AG04449 (cell line): Measurements from ENCODE around the gene FCHSD2.

ENCODE experiments used
- CTCF ChIA-PET: fragments of 350-600 bp; formaldehyde crosslinking; extraction: SDS; loops from one replicate; lab custom pipeline; 2021; ENCODE audit warnings: antibody characterized with exemption; lab: Yijun Ruan, JAX
- POLR2A ChIA-PET: fragments of 400-600, 350-600 bp; formaldehyde crosslinking; extraction: SDS; loops from one replicate; lab custom pipeline; 2020; ENCODE audit warnings: antibody characterized with exemption, inconsistent platforms; lab: Yijun Ruan, JAX
- DNase-seq: peaks from one replicate; pipeline ENCODE4 v3.0.0-alpha.2; 2010; ENCODE audit warnings: low read depth, low spot score
- H3K4me3 ChIP-seq: 2 replicates; pipeline ENCODE4 v1.5.1; 2011; ENCODE audit warnings: low read depth, mild to moderate bottlenecking, control low read depth, low read length
- TF ChIP-seq, protein P1 (sequence below): IDR thresholded peaks from one replicate; pipeline ENCODE4 v1.5.1; 2011; ENCODE audit warnings: mild to moderate bottlenecking, moderate library complexity, low read length, control low read depth, inconsistent platforms; ENCODE audit not compliant: insufficient read depth; ENCODE audit errors: missing control alignments

Gene FCHSD2

GRCh38 chr11:73004088-73004487 is 138.0 kb downstream of the FCHSD2 start:
- ChIA-PET POLR2A (no interaction called here), CTCF (no interaction called here)
- TF ChIP-seq, protein P1, sequence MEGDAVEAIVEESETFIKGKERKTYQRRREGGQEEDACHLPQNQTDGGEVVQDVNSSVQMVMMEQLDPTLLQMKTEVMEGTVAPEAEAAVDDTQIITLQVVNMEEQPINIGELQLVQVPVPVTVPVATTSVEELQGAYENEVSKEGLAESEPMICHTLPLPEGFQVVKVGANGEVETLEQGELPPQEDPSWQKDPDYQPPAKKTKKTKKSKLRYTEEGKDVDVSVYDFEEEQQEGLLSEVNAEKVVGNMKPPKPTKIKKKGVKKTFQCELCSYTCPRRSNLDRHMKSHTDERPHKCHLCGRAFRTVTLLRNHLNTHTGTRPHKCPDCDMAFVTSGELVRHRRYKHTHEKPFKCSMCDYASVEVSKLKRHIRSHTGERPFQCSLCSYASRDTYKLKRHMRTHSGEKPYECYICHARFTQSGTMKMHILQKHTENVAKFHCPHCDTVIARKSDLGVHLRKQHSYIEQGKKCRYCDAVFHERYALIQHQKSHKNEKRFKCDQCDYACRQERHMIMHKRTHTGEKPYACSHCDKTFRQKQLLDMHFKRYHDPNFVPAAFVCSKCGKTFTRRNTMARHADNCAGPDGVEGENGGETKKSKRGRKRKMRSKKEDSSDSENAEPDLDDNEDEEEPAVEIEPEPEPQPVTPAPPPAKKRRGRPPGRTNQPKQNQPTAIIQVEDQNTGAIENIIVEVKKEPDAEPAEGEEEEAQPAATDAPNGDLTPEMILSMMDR = no peak
- no peak overlapping the region for H3K4me3 ChIP-seq
- DNase-seq = no peak

DNA sequence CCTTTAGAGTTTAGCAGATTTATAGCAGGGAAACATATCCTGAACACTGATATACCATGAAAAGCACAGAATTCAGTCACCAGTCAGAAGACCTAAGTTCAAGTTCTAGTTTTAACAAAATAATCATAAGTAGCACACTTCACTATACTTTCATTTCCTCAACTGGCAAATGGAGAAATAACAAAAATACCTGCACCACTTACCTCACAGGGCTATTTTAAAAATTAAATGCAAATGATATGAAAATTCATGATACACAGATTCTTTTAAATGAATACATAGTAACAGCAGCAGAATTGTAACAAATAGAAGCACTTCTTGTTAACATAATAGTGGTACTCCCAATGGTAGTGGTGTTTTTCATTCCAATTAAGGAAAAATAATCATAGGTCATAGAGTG is 139.0 kb downstream of the FCHSD2 start:
- DNase-seq = no peak
- POLR2A ChIA-PET = no interaction called here
- H3K4me3 ChIP-seq = no peak overlapping the region

DNA sequence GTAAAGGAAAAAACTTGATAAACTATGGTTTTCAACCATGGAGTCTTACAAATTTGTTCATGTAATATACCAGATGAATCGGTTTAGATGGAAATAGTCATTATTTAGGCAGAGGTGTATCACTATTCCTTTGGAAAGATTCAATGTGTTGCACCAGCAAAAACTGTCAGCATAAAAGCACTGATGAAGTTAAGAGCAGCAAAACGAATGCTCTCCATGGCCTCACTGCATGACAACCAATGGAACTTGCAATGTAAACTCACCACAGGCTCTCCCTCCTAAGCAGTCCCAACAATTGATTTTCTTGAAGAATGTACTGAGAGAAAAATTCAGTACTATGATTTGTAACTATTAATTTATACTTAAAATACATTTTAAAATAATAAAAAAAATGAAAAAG is 139.9 kb downstream of the FCHSD2 start:
- ChIA-PET POLR2A (no interaction called here), CTCF (no interaction called here)
- TF ChIP-seq, protein P1 = no peak
- H3K4me3 ChIP-seq = no peak overlapping the region
- no peak for DNase-seq

More for the DNA sequence above, 139.0 kb downstream of the FCHSD2 start:
- TF ChIP-seq, protein P1 = no peak
- CTCF ChIA-PET = no interaction called here

- TF ChIP-seq, protein P1 = no peak
- ChIA-PET POLR2A (no interaction called here), CTCF (interaction anchor here (1.0 kb wide), 1 partner anchor 20 kb away, joined by 3 read pairs; no protein-coding TSS in a partner anchor)
- no peak for DNase-seq
- H3K4me3 ChIP-seq = no peak overlapping the region
Observed at GRCh38 chr11:73001615-73002014, 140.5 kb downstream of the FCHSD2 start.

- CTCF ChIA-PET = interaction anchor here (0.7 kb wide), 2 partner anchors 15 to 81 kb away, joined by 3 to 4 read pairs; no protein-coding TSS in a partner anchor
- TF ChIP-seq, protein P1 = no peak
- no peak overlapping the region for H3K4me3 ChIP-seq
- no peak for DNase-seq
- POLR2A ChIA-PET = no interaction called here
Observed at GRCh38 chr11:72998676-72999075, 143.4 kb downstream of the FCHSD2 start.

- H3K4me3 ChIP-seq = no peak overlapping the region
- TF ChIP-seq, protein P1 = no peak
- no peak for DNase-seq
- ChIA-PET CTCF (no interaction called here), POLR2A (no interaction called here)
Observed at GRCh38 chr11:72996959-72997358, 145.2 kb downstream of the FCHSD2 start.
